Ishikawa (cell line): ENCODE measurements around the gene CSHL1.
A peak's percentile ranks its signal among the peaks of the same experiment; 100 is the strongest.
"Not testable (repeated sequence)": the region's sequence is repeated elsewhere in the genome, so short reads cannot be mapped to it uniquely, and the experiment has no call there.

Experiments used
- CEBPB ChIP-seq: IDR thresholded peaks from 2 replicates; pipeline ENCODE4 v1.6.1; 2012
- CREB1 ChIP-seq: IDR thresholded peaks from 2 replicates; pipeline ENCODE4 v1.6.1; 2012; ENCODE audit warnings: low read depth
- FOXM1 ChIP-seq: IDR thresholded peaks from 2 replicates; pipeline ENCODE4 v1.6.1; 2012; ENCODE audit warnings: low read depth, borderline replicate concordance
- RAD21 ChIP-seq: IDR thresholded peaks from 2 replicates; pipeline ENCODE4 v1.6.1; 2012; ENCODE audit warnings: low read depth
- TCF12 ChIP-seq: IDR thresholded peaks from 2 replicates; pipeline ENCODE4 v1.6.1; 2012; ENCODE audit warnings: low read depth
- TEAD4 ChIP-seq: IDR thresholded peaks from 2 replicates; pipeline ENCODE4 v1.6.1; 2012
- ZBTB7A ChIP-seq: IDR thresholded peaks from 2 replicates; pipeline ENCODE4 v1.6.1; 2012; ENCODE audit warnings: low read depth
- TF ChIP-seq, protein P1 (sequence below): IDR thresholded peaks from 2 replicates; pipeline ENCODE4 v1.6.1; 2012
- TF ChIP-seq, protein P2 (sequence below): IDR thresholded peaks from 2 replicates; pipeline ENCODE4 v1.6.1; 2012

The CSHL1 gene

DNA sequence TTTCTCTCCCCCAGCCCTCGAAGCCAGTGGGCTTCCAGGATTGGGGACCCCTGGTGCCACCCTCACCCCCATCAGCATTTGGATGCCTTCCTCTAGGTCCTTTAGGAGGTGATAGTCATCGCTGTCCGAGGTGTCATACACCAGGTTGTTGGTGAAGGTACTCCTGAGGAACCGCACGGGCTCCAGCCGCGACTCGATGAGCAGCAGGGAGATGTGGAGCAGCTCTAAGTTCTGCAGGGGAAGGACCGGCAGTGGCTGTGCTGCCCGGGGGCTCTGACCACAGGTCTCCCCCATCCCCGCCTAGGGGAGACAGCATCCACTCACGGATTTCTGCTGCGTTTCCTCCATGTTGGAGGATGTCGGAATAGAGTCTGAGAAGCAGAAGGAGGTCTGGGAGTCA lies 962 bp downstream of the CSHL1 start:
- TF ChIP-seq, protein P1, sequence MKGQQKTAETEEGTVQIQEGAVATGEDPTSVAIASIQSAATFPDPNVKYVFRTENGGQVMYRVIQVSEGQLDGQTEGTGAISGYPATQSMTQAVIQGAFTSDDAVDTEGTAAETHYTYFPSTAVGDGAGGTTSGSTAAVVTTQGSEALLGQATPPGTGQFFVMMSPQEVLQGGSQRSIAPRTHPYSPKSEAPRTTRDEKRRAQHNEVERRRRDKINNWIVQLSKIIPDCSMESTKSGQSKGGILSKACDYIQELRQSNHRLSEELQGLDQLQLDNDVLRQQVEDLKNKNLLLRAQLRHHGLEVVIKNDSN, result no peak
- no peak for TF ChIP-seq CREB1
- no peak for TF ChIP-seq TEAD4
- TF ChIP-seq FOXM1, result no peak
- TF ChIP-seq TCF12, result no peak
- TF ChIP-seq CEBPB, result no peak

DNA sequence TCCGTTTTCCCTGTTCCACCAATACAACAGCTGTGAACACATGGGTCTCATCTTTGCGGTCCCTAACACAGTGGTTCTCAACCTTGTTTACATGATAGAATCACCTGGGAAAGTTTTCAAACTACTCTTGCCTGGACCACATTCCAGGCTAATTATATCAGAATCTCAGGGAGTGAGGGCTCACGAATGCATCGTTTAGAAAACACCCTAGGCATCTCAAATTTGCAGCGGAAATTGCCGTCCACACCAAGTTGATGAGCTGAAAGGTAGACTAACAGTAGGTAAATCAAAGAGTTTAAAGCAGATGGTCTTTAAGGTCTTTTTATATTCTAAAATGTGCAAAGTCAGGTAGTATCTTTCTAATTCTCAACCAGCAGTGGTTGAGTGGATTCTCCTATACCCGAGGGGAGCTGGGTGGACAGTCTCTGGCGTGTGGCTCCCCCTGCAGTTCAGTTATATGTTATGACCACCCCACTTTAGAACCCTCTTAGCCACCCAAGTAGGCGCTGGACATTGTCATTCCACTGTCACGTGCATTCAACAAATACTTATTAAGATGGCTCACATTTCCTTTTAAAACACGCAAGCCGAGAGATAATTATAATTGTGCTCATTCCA lies 3.8 kb downstream of the CSHL1 start:
- TF ChIP-seq RAD21, result peak; percentile 9; the same call in 1 of the 2 replicates

DNA sequence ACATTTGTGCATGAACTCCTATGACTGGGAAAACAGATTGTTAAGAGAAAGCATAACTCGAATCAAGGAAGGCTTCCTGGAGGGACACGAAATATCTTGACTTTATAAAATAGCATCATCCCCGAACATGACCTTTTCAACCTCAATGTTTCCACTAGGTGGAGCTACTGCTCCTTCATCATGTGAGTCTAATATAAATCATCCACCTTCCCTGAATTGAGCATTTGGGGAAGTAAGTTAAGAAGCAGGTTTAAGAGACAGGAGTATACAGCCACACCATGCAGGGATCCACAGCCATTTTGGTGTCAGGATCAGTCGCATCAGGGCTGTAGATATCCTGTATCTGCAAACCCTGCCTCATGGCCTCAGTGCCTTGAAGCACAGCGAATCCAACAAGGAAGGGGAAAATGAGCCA lies 7.3 kb downstream of the CSHL1 start:
- TF ChIP-seq RAD21, result 0 out of 2 replicates have a peak, but pooled peaks have one; percentile 15

DNA sequence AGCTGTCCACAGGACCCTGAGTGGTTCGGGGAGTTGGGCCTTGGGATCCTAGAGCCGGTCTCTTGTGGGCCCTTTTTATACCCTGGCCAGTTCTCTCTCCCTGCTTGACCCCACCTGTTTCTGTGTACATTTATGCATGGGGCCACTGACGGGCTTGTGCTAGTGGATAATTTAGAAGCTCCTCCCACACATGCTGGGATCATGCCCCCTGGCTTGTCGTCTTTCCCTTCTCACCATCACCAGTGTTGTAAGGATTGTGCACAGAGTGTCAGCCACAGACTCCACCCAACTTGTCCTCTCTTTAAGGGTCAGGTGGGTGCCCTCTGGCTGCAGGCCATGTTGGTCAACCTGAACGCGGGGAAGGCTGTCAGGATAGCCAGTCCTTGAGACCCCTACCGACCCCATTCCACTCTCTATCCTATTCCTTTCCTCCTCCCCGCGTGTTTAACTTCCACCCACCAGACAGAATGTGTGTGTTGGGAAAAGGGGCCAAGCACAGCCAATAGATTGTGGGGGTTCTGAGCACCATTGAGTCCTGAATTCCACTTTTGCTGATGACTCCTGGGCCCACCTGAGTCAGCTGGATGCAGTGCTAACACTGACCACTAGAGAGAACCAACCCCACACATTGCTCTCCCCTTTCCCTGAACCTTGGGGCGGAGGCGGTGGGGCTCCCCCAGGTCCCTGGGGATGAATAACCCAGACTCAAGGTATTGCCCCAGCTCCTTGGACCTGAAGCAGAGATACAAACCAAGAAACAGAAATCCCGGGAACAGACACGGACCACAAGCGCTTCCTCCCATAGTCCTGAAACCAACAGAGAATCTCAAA lies 14.3 kb downstream of the CSHL1 start, which contains the start of gene CSH1:
Gene CSH1, minus strand, starts transcription at position 51 of the 831 bp plus-strand sequence. CDS start 63 bp downstream, outside the sequence.
- TF ChIP-seq, protein P1, result not testable (repeated sequence)
- TF ChIP-seq CREB1, TEAD4: not testable (repeated sequence)

DNA sequence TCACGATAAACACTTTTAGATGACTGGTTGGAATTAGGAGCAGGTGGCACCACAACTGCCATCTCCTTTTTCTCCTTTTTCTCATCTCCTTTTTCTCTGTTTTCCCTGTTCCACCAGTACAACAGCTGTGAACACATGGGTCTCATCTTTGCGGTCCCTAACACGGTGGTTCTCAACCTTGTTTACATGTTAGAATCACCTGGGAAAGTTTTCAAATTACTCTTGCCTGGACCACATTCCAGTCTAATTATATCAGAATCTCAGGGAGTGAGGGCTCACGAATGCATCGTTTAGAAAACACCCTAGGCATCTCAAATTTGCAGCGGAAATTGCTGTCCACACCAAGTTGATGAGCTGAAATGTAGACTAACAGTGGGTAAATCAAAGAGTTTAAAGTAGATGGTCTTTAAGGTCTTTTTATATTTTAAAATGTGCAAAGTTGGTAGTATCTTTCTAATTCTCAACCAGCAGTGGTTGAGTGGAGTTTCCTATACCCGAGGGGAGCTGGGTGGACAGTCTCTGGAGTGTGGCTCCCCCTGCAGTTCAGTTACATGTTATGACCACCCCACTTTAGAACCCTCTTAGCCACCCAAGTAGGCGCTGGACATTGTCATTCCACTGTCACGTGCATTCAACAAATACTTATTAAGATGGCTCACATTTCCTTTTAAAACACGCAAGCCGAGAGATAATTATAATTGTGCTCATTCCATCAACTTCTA lies 18.6 kb downstream of the CSHL1 start:
- TF ChIP-seq RAD21, result peak; percentile 11; the same call in 1 of the 2 replicates

DNA sequence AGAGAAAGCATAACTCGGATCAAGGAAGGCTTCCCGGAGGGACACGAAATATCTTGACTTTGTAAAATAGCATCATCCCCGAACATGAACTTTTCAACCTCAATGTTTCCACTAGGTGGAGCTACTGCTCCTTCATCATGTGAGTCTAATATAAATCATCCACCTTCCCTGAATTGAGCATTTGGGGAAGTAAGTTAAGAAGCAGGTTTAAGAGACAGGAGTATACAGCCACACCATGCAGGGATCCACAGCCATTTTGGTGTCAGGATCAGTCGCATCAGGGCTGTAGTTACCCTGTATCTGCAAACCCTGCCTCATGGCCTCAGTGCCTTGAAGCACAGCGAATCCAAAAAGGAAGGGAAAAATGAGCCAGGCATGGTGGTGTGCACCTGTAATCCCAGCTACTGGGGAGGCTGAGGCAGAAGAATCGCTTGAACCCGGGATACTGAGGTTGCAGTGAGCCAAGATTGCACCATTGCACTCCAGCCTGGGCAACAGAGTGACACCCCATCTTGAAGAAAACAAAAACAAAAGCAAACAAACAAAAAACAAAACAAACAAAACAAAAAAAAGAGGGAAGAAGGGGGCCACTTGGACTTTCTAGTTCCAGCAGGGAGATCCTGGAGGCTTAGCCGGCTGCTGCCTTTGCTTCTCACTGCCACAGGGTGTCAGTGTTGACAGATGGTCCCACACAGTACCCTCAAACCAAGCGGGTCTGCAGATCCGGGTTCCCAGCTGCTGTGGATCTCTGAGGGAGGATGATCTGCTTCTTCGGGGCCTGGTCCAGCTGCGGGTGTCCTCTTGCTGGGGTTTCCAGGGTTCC lies 21.8 kb downstream of the CSHL1 start:
- TF ChIP-seq RAD21, result peak; percentile 13; the same call in 1 of the 2 replicates

DNA sequence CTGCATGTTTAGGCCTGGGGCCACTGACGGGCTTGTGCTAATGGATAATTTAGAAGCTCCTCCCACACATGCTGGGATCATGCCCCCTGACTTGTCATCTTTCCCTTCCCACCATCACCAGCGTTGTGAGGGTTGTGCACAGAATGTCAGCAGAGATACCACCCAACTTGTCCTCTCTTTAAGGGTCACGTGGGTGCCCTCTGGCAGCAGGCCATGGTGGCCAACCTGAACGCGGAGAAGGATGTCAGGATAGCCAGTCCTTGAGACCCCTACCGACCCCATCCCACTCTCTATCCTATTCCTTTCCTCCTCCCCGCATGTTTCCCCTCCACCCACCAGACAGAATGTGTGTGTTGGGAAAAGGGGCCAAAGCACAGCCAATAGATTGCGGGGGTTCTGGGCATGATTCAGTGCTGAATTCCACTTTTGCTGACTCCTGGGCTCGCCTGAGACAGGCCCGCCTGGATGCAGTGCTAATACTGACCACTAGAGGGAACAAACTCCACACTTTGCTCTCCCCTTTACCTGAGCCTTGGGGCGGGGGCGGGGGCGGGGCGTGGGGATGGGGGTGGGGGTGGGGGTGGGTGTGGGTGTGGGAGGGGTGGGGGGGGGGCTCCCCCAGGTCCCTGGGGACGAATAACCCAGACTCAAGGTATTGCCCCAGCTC lies 29.0 kb downstream of the CSHL1 start, which contains the start of gene GH2:
Gene GH2, minus strand, starts transcription at position 10 of the 667 bp plus-strand sequence. CDS start 143 bp downstream, outside the sequence.
- TF ChIP-seq, protein P1, result peak; percentile 51; the same call in 1 of the 2 replicates
- peak; percentile 11; the same call in 1 of the 2 replicates for TF ChIP-seq RAD21
- TF ChIP-seq ZBTB7A, result no peak

DNA sequence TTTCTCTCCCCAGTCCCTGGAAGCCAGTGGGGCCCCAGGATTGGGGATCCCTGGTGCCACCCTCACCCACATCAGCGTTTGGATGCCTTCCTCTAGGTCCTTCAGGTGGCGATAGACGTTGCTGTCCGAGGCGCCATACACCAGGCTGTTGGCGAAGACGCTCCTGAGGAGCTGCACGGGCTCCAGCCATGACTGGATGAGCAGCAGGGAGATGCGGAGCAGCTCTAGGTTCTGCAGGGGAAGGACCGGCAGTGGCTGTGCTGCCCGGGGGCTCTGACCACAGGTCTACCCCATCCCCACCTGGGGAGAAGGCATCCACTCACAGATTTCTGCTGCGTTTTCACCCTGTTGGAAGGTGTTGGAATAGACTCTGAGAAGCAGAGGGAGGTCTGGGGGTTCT lies 30.4 kb downstream of the CSHL1 start:
- TF ChIP-seq, protein P2, sequence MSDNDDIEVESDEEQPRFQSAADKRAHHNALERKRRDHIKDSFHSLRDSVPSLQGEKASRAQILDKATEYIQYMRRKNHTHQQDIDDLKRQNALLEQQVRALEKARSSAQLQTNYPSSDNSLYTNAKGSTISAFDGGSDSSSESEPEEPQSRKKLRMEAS, result no peak

DNA sequence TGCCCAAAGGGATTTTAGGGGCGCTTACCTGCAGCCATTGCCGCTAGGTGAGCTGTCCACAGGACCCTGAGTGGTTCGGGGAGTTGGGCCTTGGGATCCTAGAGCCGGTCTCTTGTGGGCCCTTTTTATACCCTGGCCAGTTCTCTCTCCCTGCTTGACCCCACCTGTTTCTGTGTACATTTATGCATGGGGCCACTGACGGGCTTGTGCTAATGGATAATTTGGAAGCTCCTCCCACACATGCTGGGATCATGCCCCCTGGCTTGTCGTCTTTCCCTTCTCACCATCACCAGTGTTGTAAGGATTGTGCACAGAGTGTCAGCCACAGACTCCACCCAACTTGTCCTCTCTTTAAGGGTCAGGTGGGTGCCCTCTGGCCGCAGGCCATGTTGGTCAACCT lies 37.5 kb downstream of the CSHL1 start, which contains the start of gene CSH2:
Gene CSH2, minus strand, starts transcription at position 101 of the 400 bp plus-strand sequence. Its CDS starts 63 bp downstream, at position 38.
- not testable (repeated sequence) for TF ChIP-seq CEBPB, TEAD4, CREB1
